Endothelial cell of umbilical vein (primary cell): ENCODE measurements around the gene GNB1L. TPM values are rescaled to one million over a fixed set of nuclear protein-coding genes. Genes with fewer than 3 reads are reported as not detected.

Experiments used
- BruUV-seq: library from RNA; stranded (reverse); fragments of 400-500 nt; replicated peaks from 2 replicates; lab custom pipeline; 2021; lab: Mats Ljungman, UMichigan
- CTCF ChIA-PET: fragments of 300-600, 350-600 bp; sonication (Branson Sonifier 250); formaldehyde crosslinking; loops from one replicate; lab custom pipeline; 2021; ENCODE audit warnings: antibody characterized with exemption, inconsistent platforms; lab: Charles Lee
- POLR2A ChIA-PET: fragments of 300-600, 350-600 bp; sonication (Branson Sonifier 250); formaldehyde crosslinking; loops from one replicate; lab custom pipeline; 2021; ENCODE audit warnings: antibody characterized with exemption, inconsistent platforms; lab: Charles Lee
- DNase-seq: peaks from one replicate; pipeline ENCODE4 v3.0.0-alpha.2; 2011; ENCODE audit warnings: low read depth, low spot score
- FAIRE-seq: peaks from 2 replicates; lab custom pipeline; 2011; peaks lifted over from hg19 to GRCh38; lab: Jason Lieb, UNC
- H2AFZ ChIP-seq: 2 replicates; pipeline ENCODE4 v1.6.0; 2012; ENCODE audit warnings: low read depth, low read length, control low read depth, inconsistent platforms
- H3K27ac ChIP-seq: 2 replicates; pipeline ENCODE4 v1.5.1; 2011; ENCODE audit warnings: low read depth, mild to moderate bottlenecking, control low read depth, low read length, moderate library complexity; ENCODE audit not compliant: insufficient read depth
- H3K27me3 ChIP-seq, 2 experiments: 2 replicates each; pipeline versions ENCODE4 v1.6.0 to v1.6.1; 2011; ENCODE audit warnings: low read length in 2 of 2, mixed read lengths in 1 of 2; ENCODE audit not compliant: control insufficient read depth in 2 of 2, insufficient read depth in 2 of 2
- H3K36me3 ChIP-seq, 2 experiments: 2 replicates in 1 of 2; 3 replicates in 1 of 2; pipeline ENCODE4 v1.5.1; 2011; ENCODE audit warnings: low read length in 2 of 2, mild to moderate bottlenecking in 1 of 2, moderate library complexity in 1 of 2; ENCODE audit not compliant: control insufficient read depth in 2 of 2, insufficient read depth in 2 of 2; ENCODE audit errors: extremely low read depth in 1 of 2
- H3K4me1 ChIP-seq: 3 replicates; pipeline ENCODE4 v1.5.1; 2011; ENCODE audit warnings: mild to moderate bottlenecking, low read length; ENCODE audit not compliant: control insufficient read depth, insufficient read depth; ENCODE audit errors: extremely low read depth
- H3K4me2 ChIP-seq: 2 replicates; pipeline ENCODE4 v1.6.1; 2011; ENCODE audit warnings: low read length, control low read depth, mixed read lengths; ENCODE audit not compliant: insufficient read depth
- H3K4me3 ChIP-seq, 3 experiments: fragments of 200-600 bp in 1 of 3; sonication (generic), shearing (Covaris generic) in 1 of 3; replicated peaks in 1 of 3; 2 replicates each; pipeline ENCODE4 v1.5.1; 2011 to 2016; ENCODE audit warnings: control low read depth in 3 of 3, low read length in 3 of 3, mild to moderate bottlenecking in 2 of 3, inconsistent platforms in 1 of 3, low read depth in 1 of 3, moderate library complexity in 1 of 3; ENCODE audit not compliant: insufficient read depth in 1 of 3
- H3K79me2 ChIP-seq: 2 replicates; pipeline ENCODE4 v1.6.0; 2012; ENCODE audit warnings: low read length, inconsistent platforms; ENCODE audit not compliant: control insufficient read depth, insufficient read depth
- H3K9ac ChIP-seq: replicated peaks from 2 replicates; pipeline ENCODE3; 2011; ENCODE audit warnings: low read length, control low read depth; ENCODE audit not compliant: insufficient read depth; ENCODE audit errors: extremely low read depth
- H3K9me1 ChIP-seq: replicated peaks from 3 replicates; pipeline ENCODE4 v1.6.0; 2011; ENCODE audit warnings: mild to moderate bottlenecking, low read length; ENCODE audit not compliant: control insufficient read depth, insufficient read depth; ENCODE audit errors: extremely low read depth
- H3K9me3 ChIP-seq: replicated peaks from 2 replicates; pipeline ENCODE4 v1.5.1; 2012; ENCODE audit warnings: low read length, inconsistent platforms; ENCODE audit not compliant: control insufficient read depth, insufficient read depth
- H4K20me1 ChIP-seq: replicated peaks from 2 replicates; pipeline ENCODE3; 2011; ENCODE audit warnings: mild to moderate bottlenecking, low read length; ENCODE audit not compliant: control insufficient read depth, insufficient read depth; ENCODE audit errors: extremely low read depth
- CTCF ChIP-seq, 2 donors: IDR thresholded peaks; 1 replicate in 1 of 2; 2 replicates in 1 of 2; pipeline ENCODE4 v1.5.1; 2011; ENCODE audit warnings: low read length in 2 of 2, mild to moderate bottlenecking in 2 of 2, moderate library complexity in 2 of 2, control low read depth in 1 of 2, inconsistent platforms in 1 of 2, low read depth in 1 of 2; ENCODE audit not compliant: insufficient read depth in 1 of 2; ENCODE audit errors: extremely low read depth in 1 of 2
- EZH2 ChIP-seq: IDR thresholded peaks from 2 replicates; pipeline ENCODE4 v1.6.1; 2012; ENCODE audit warnings: borderline replicate concordance, low read depth, mild to moderate bottlenecking, moderate library complexity, low read length, inconsistent platforms; ENCODE audit not compliant: severe bottlenecking
- FOS ChIP-seq: IDR thresholded peaks from 2 replicates; pipeline ENCODE4 v1.6.1; 2011; ENCODE audit warnings: mild to moderate bottlenecking, low read length, moderate library complexity, borderline replicate concordance; ENCODE audit not compliant: insufficient read depth
- GATA2 ChIP-seq: IDR thresholded peaks from 2 replicates; pipeline ENCODE4 v1.7.0; 2011; ENCODE audit warnings: low read depth, mild to moderate bottlenecking, moderate library complexity, mixed read lengths, low read length; ENCODE audit not compliant: insufficient read length, insufficient read depth
- JUN ChIP-seq: IDR thresholded peaks from 2 replicates; pipeline ENCODE4 v1.6.1; 2011; ENCODE audit warnings: borderline replicate concordance, low read depth; ENCODE audit not compliant: insufficient read length, insufficient read depth
- MAX ChIP-seq: IDR thresholded peaks from 2 replicates; pipeline ENCODE4 v1.6.1; 2011; ENCODE audit not compliant: insufficient read depth, insufficient read length
- MYC ChIP-seq: IDR thresholded peaks from one replicate; pipeline ENCODE4 v1.6.1; 2011; ENCODE audit warnings: mild to moderate bottlenecking, low read depth, low read length
- POLR2A ChIP-seq: IDR thresholded peaks from 2 replicates; pipeline ENCODE4 v1.6.1; 2012; ENCODE audit warnings: low read depth, mild to moderate bottlenecking, control low read depth, low read length
- POLR2AphosphoS5 ChIP-seq: IDR thresholded peaks from 2 replicates; pipeline ENCODE4 v1.6.1; 2012; ENCODE audit warnings: low read depth, mild to moderate bottlenecking, control low read depth, low read length, moderate library complexity; ENCODE audit not compliant: insufficient read depth
- dilution Hi-C: fragments of 300-500 bp; cut with MboI; formaldehyde crosslinking; loops from one replicate; pipeline ENCODE4 v1.15.0; 2019; ENCODE audit warnings: low sequenced_read_pairs; ENCODE audit not compliant: extremely low pct_ligation_motif_present
- intact Hi-C: fragments of 100-400 bp; cut with micrococcal nuclease; formaldehyde crosslinking; loops from one replicate; pipeline ENCODE4 v1.10.0; 2022
- polyA plus RNA-seq, 4 experiments: library from polyadenylated mRNA; depleted of rRNA in 3 of 4; stranded (reverse) in 3 of 4; unstranded in 1 of 4; fragments of >200 nt; gene quantifications; 2 replicates each; pipeline versions ENCODE4 v1.2.1 to v1.2.3, GENCODE V29; 2011 to 2012; ENCODE audit warnings: missing spikeins in 1 of 4
- total RNA-seq: library from RNA; stranded (reverse); gene quantifications from 2 replicates; pipeline ENCODE4 v1.2.3, GENCODE V29; 2021

Gene GNB1L
- total and polyA plus RNA-seq, 2 donors (not counting 3 experiments of a cell fraction or from before 2014, with no cell fraction given), result 5.4 to 5.9 TPM

- Histone ChIP-seq H3K9ac (no peak overlapping the region), H3K79me2 (no peaks in the 10 kb centered on the region), H3K4me3 (no peak overlapping the region), H2AFZ (no peak overlapping the region), H3K27me3 (no peaks in the 10 kb centered on the region), H3K36me3 (no peaks in the 10 kb centered on the region), H3K9me1 (no peaks in the 10 kb centered on the region), H3K27ac (no peak overlapping the region), H3K4me2 (no peak overlapping the region), H4K20me1 (no peaks in the 10 kb centered on the region), H3K4me1 (no peaks in the 10 kb centered on the region), H3K9me3 (no peaks in the 10 kb centered on the region)
- TF ChIP-seq EZH2 (no peak), POLR2A (no peak)
- ChIA-PET POLR2A (no interaction called here), CTCF (no interaction called here)
- DNase-seq, result no peak
- intact Hi-C loops (loop anchor here (1.0 kb wide), 1 partner anchor 65 kb away; no protein-coding TSS in a partner anchor), dilution Hi-C loops (no loop called here)
- no peak for FAIRE-seq
- BruUV-seq, result no TSS peak
Measured at GRCh38 chr22:19811811-19812771, 42.6 kb downstream of the GNB1L start.

GRCh38 chr22:19811211-19811621 is 43.5 kb downstream of the GNB1L start:
- no peaks in the 10 kb centered on the region for H4K20me1 ChIP-seq
- no peak overlapping the region for H3K4me3 ChIP-seq
- H3K9me3 ChIP-seq, result no peaks in the 10 kb centered on the region
- TF ChIP-seq POLR2A (no peak), FOS (no peak), MYC (no peak), MAX (no peak), GATA2 (no peak), POLR2AphosphoS5 (no peak), JUN (no peak), EZH2 (no peak), CTCF (IDR thresholded peaks at IDR 0.05; ENCODE audit: extremely low read depth in 1 of 2, insufficient read depth in 1 of 2, low read depth in 1 of 2, low read length in 2 of 2) (no peak)
- DNase-seq (no peak), FAIRE-seq (no peak)
- H2AFZ ChIP-seq, result no peak overlapping the region
- no peaks in the 10 kb centered on the region for H3K36me3 ChIP-seq
- no peak overlapping the region for H3K27ac ChIP-seq
- H3K9me1 ChIP-seq, result no peaks in the 10 kb centered on the region
- intact Hi-C loops (loop anchor here (1.0 kb wide), 1 partner anchor 64 kb away; no protein-coding TSS in a partner anchor), dilution Hi-C loops (no loop called here)
- CTCF ChIA-PET, result interaction anchor here (0.9 to 1.6 kb wide), 4 partner anchors 11 to 99 kb away, joined by 3 to 6 read pairs (median 4); no protein-coding TSS in a partner anchor
- no peak overlapping the region for H3K4me2 ChIP-seq
- no peak overlapping the region for H3K9ac ChIP-seq
- H3K79me2 ChIP-seq, result no peaks in the 10 kb centered on the region
- H3K4me1 ChIP-seq, result peaks cover 7% of the 10 kb centered on the region
- H3K27me3 ChIP-seq, result no peaks in the 10 kb centered on the region
- POLR2A ChIA-PET, result no interaction called here
- BruUV-seq, result no TSS peak
